GM12878 (cell line): ENCODE measurements around the gene ETF1. TPM values are rescaled to one million over a fixed set of nuclear protein-coding genes. Genes with fewer than 3 reads are reported as not detected.

Experiments used
- EP300 ChIP-seq, 2 experiments: fragments of 150-350 bp in 1 of 2; IDR thresholded peaks; 2 replicates each; pipeline ENCODE4 v1.6.1; 2011 to 2012; ENCODE audit warnings: low read depth in 2 of 2, low read length in 2 of 2, borderline replicate concordance in 1 of 2, improper control_type of control experiment in 1 of 2, inconsistent platforms in 1 of 2; ENCODE audit not compliant: control insufficient read depth in 1 of 2
- HDGF ChIP-seq: fragments of 450-650 bp; IDR thresholded peaks from 2 replicates; pipeline ENCODE4 v1.6.1; 2016; ENCODE audit warnings: antibody characterized with exemption
- IKZF1 ChIP-seq: fragments of 450-650 bp; conservative IDR thresholded peaks from 2 replicates; pipeline ENCODE4 v1.6.1; 2017; ENCODE audit warnings: antibody characterized with exemption, mild to moderate bottlenecking
- MXI1 ChIP-seq: fragments of 150-350 bp; IDR thresholded peaks from 2 replicates; pipeline ENCODE4 v1.6.1; 2011; ENCODE audit warnings: low read depth, mild to moderate bottlenecking, inconsistent platforms, low read length, improper control_type of control experiment
- NR2C1 ChIP-seq: fragments of 450-650 bp; IDR thresholded peaks from 2 replicates; pipeline ENCODE4 v1.6.1; 2017; ENCODE audit warnings: antibody characterized with exemption, mild to moderate bottlenecking, moderate library complexity
- NR2F1 ChIP-seq: fragments of 450-650 bp; conservative IDR thresholded peaks from 2 replicates; pipeline ENCODE4 v1.6.1; 2017; ENCODE audit warnings: mild to moderate bottlenecking
- SRF ChIP-seq, 2 experiments: IDR thresholded peaks; 2 replicates each; pipeline ENCODE4 v1.6.1; 2011; ENCODE audit warnings: low read depth in 2 of 2, low read length in 2 of 2, mild to moderate bottlenecking in 1 of 2, moderate library complexity in 1 of 2
- ZNF687 ChIP-seq: fragments of 450-650 bp; IDR thresholded peaks from 2 replicates; pipeline ENCODE4 v1.6.1; 2017; ENCODE audit warnings: mild to moderate bottlenecking, moderate library complexity
- polyA plus RNA-seq, 11 experiments: library from polyadenylated mRNA; depleted of rRNA in 4 of 11; unstranded in 6 of 11; stranded (reverse) in 5 of 11; fragments of >200 nt; fragmentation: Nextera tagmentation in 4 of 11; fragmentation: Illumina TruSeq in 1 of 11; extraction: Ambion mirVana in 4 of 11; extraction: Trizol in 1 of 11; gene quantifications; 1 replicate in 1 of 11; 2 replicates in 10 of 11; pipeline versions ENCODE4 v1.2.1 to v1.2.3, GENCODE V29; 2011 to 2016; ENCODE audit warnings: inconsistent platforms in 2 of 11, missing spikeins in 2 of 11, low read depth in 1 of 11
- total RNA-seq, 4 experiments: library from RNA; depleted of rRNA in 3 of 4; stranded (reverse); fragments of >200 nt in 3 of 4; fragmentation: Illumina TruSeq in 1 of 4; extraction: Trizol in 1 of 4; gene quantifications; 2 replicates each; pipeline versions ENCODE4 v1.2.1 to v1.2.3, GENCODE V29; 2013 to 2021

Gene ETF1
- total and polyA plus RNA-seq, 10 of the 15 experiments (the other 5 are each of a cell fraction or from before 2014, with no cell fraction given), result 29.8 to 145 (median 108) TPM

- TF ChIP-seq ZNF687, result peak; percentile 95
- no peak for TF ChIP-seq HDGF
- TF ChIP-seq EP300 (IDR thresholded peaks at IDR 0.05; ENCODE audit: borderline replicate concordance in 1 of 2, control insufficient read depth in 1 of 2, low read depth in 2 of 2, low read length in 2 of 2), result 0 out of 4 replicates have a peak, but pooled peaks of 1 of the 2 experiments have one; percentile 32
- TF ChIP-seq MXI1, result 0 out of 2 replicates have a peak, but pooled peaks have one; percentile 16
- peak; percentile 66 for TF ChIP-seq IKZF1
- no peak for TF ChIP-seq SRF (IDR thresholded peaks at IDR 0.05; ENCODE audit: low read depth in 2 of 2, low read length in 2 of 2)
- no peak for TF ChIP-seq NR2F1
- TF ChIP-seq NR2C1, result no peak
These were observed 83.6 kb downstream of the ETF1 start (continued) for GRCh38 chr5:138459311-138459933.
